Right atrium auricular region (tissue), 2 donors: ENCODE data around the gene EPC1. TPM values are rescaled to one million over a fixed set of nuclear protein-coding genes. Genes with fewer than 3 reads are reported as not detected.
"Not testable (repeated sequence)": the region's sequence is repeated elsewhere in the genome, so short reads cannot be mapped to it uniquely, and the experiment has no call there.

Experiments
- DNase-seq: peaks from one replicate; pipeline ENCODE4 v3.0.0-alpha.2; 2019; ENCODE audit warnings: low spot score
- H3K27ac ChIP-seq, 2 donors: fragments of 200-600 bp; sonication (generic); 1 replicate in 1 of 2; 2 replicates in 1 of 2; pipeline ENCODE4 v1.5.1; 2016 to 2019
- H3K27me3 ChIP-seq, 2 donors: fragments of 200-600 bp; sonication (generic); one replicate each; pipeline versions ENCODE4 v1.5.1 to v1.6.0; 2017 to 2019
- H3K36me3 ChIP-seq: fragments of 200-600 bp; sonication (generic); one replicate; pipeline ENCODE4 v1.5.1; 2016
- H3K4me1 ChIP-seq, 2 donors: fragments of 200-600 bp; sonication (generic); one replicate each; pipeline versions ENCODE4 v1.5.1 to v1.6.0; 2017 to 2019
- H3K4me3 ChIP-seq, 2 donors: fragments of 200-600 bp; sonication (generic); 1 replicate in 1 of 2; 2 replicates in 1 of 2; pipeline ENCODE4 v1.5.1; 2017 to 2019; ENCODE audit warnings: mild to moderate bottlenecking in 1 of 2, moderate library complexity in 1 of 2
- H3K9me3 ChIP-seq, 2 donors: fragments of 200-600 bp; sonication (generic); one replicate each; pipeline ENCODE4 v1.5.1; 2019
- CTCF ChIP-seq, 2 donors: fragments of 200-600 bp; sonication (generic); IDR thresholded peaks; one replicate each; pipeline ENCODE4 v1.5.1; 2019; ENCODE audit warnings: antibody characterized with exemption in 2 of 2
- total RNA-seq, 2 donors: library from RNA; depleted of rRNA; stranded (reverse); fragments of >200 nt; gene quantifications; one replicate each; pipeline ENCODE4 v1.1.0, GENCODE V29; 2016

The EPC1 gene
- total RNA-seq, 2 donors from 2014 or later, result 19.5 to 20.1 TPM

- Histone ChIP-seq H3K4me1 (peaks cover 0 to 16% of the 10 kb centered on the region in 2 donors), H3K9me3 (no peaks in the 10 kb centered on the region), H3K36me3 (no peaks in the 10 kb centered on the region), H3K27ac (no peak overlapping the region), H3K4me3 (no peak overlapping the region), H3K27me3 (no peaks in the 10 kb centered on the region)
- DNase-seq, result no peak
- no peak for TF ChIP-seq CTCF (IDR thresholded peaks at IDR 0.05)
Measured at GRCh38 chr10:32360241-32360640, 13.3 kb upstream of the EPC1 start.

- H3K27ac ChIP-seq, result no peak overlapping the region
- no peaks in the 10 kb centered on the region for H3K36me3 ChIP-seq
- no peak for DNase-seq
- H3K4me1 ChIP-seq, result peaks cover 0 to 12% of the 10 kb centered on the region in 2 donors
- H3K4me3 ChIP-seq, result no peak overlapping the region
- no peak for TF ChIP-seq CTCF (IDR thresholded peaks at IDR 0.05)
- H3K27me3 ChIP-seq, result no peaks in the 10 kb centered on the region
- H3K9me3 ChIP-seq, result no peaks in the 10 kb centered on the region
Measured at GRCh38 chr10:32357056-32357735, 10.2 kb upstream of the EPC1 start.

GRCh38 chr10:32354690-32355089, 7.7 kb upstream of the EPC1 start:
- H3K27ac ChIP-seq, H3K4me3 ChIP-seq, H3K36me3 ChIP-seq, H3K9me3 ChIP-seq, H3K27me3 ChIP-seq, H3K4me1 ChIP-seq, DNase-seq: not testable (repeated sequence)

GRCh38 chr10:32350811-32351350, 3.9 kb upstream of the EPC1 start:
- no peak for TF ChIP-seq CTCF (IDR thresholded peaks at IDR 0.05)
- no peak overlapping the region for H3K4me3 ChIP-seq

GRCh38 chr10:32349968-32350738, 3.2 kb upstream of the EPC1 start:
- peaks cover 0 to 23% of the 10 kb centered on the region in 2 donors for H3K4me1 ChIP-seq
- no peaks in the 10 kb centered on the region for H3K9me3 ChIP-seq
- H3K4me3 ChIP-seq, result no peak overlapping the region
- no peak overlapping the region for H3K27ac ChIP-seq
- no peaks in the 10 kb centered on the region for H3K36me3 ChIP-seq
- H3K27me3 ChIP-seq, result no peaks in the 10 kb centered on the region
- no peak for DNase-seq
- TF ChIP-seq CTCF (IDR thresholded peaks at IDR 0.05), result no peak

More at GRCh38 chr10:32350811-32351350, 3.9 kb upstream of the EPC1 start:
- no peak overlapping the region for H3K27ac ChIP-seq
- no peaks in the 10 kb centered on the region for H3K9me3 ChIP-seq
- H3K4me1 ChIP-seq, result peaks cover 0 to 19% of the 10 kb centered on the region in 2 donors
- H3K36me3 ChIP-seq, result no peaks in the 10 kb centered on the region
- no peaks in the 10 kb centered on the region for H3K27me3 ChIP-seq
- no peak for DNase-seq

- Histone ChIP-seq H3K4me3 (no peak overlapping the region), H3K27ac (no peak overlapping the region), H3K9me3 (no peaks in the 10 kb centered on the region), H3K36me3 (no peaks in the 10 kb centered on the region), H3K4me1 (peaks cover 0 to 33% of the 10 kb centered on the region in 2 donors), H3K27me3 (no peaks in the 10 kb centered on the region)
- DNase-seq, result no peak
- no peak for TF ChIP-seq CTCF (IDR thresholded peaks at IDR 0.05)
Measured at GRCh38 chr10:32349199-32349585, 2.2 kb upstream of the EPC1 start.
